Occipital lobe (tissue), 2 donors: ENCODE measurements around the gene GNAS. TPM values are rescaled to one million over a fixed set of nuclear protein-coding genes. Genes with fewer than 3 reads are reported as not detected.
"Not testable (repeated sequence)": the region's sequence is repeated elsewhere in the genome, so short reads cannot be mapped to it uniquely, and the experiment has no call there.

Experiments
- DNase-seq: peaks from one replicate; lab custom pipeline; 2025; lab: John Stamatoyannopoulos, UW
- total RNA-seq: library from RNA; depleted of rRNA; stranded (reverse); fragments of >200 nt; gene quantifications from one replicate; pipeline ENCODE4 v1.2.3, GENCODE V29; 2014

GNAS gene
- total RNA-seq: 344 TPM

GRCh38 chr20:58852543-58853271, at the start of gene GNAS:
Gene GNAS, plus strand, starts transcription at chr20:58852716.
- DNase-seq: no peak

- DNase-seq: no peak
Measured at GRCh38 chr20:58803533-58803932, 49.0 kb upstream of the GNAS start.

GRCh38 chr20:58807801-58808200, 44.7 kb upstream of the GNAS start:
- DNase-seq: no peak

- DNase-seq: no peak
Measured at GRCh38 chr20:58808271-58809046, 44.1 kb upstream of the GNAS start.

GRCh38 chr20:58810116-58810878, 42.2 kb upstream of the GNAS start:
- DNase-seq: no peak

DNA sequence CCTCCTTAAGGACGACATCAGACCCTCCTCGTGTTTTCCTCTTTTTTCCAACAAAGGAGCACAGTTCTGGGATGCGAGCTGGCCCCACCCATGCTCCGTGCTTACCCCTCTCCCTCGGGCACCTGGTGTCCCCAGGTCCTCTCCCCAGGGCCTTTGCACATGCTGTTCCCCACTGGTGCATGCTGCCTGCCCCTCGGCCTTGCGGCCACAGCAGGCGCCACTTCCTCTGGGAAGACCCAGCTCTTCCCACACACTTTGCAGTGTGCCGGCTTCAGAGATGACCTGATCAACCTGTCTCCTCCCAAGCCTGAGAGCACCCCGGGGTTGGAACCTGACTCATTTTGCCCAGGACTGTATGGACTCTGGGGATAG, 41.7 kb upstream of the GNAS start:
- no peak for DNase-seq

DNA sequence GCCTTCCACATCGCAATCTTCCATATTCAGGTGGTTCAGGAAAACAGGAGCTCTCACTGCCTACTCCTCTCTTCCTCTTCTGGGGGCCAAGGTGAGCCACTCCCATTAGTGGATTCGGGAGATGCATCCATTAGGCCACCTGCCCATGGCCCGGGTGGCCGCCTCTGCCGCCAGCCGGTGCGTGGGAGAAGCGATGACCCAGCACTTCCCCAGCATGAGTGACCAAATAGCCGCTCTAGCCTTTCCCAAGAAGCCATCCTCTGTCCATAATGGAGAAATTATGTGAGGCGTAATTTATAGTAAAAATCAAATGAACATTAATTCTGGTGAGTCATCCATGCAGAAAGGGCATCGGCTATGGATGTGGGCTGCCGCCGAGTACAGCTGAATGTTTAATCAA, 41.2 kb upstream of the GNAS start:
- DNase-seq: no peak

DNA sequence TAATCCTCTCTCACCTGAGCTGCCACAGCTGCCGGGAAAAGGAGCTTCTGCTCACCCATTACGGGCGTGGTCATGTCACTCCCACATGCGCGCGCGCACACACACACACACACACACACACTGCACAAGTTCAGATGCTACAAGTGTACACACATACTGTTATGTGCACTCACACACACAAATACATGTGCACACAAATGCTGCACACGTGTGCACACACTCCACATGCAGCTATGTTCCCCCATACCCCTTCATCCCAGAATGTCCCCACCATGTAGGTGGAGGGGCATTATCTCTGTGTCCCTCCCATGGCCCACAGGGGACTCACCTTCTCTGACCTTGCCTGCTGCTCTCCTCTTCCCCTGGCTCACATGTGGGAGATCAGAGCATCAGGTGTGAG, 39.1 kb upstream of the GNAS start:
- DNase-seq: no peak

DNA sequence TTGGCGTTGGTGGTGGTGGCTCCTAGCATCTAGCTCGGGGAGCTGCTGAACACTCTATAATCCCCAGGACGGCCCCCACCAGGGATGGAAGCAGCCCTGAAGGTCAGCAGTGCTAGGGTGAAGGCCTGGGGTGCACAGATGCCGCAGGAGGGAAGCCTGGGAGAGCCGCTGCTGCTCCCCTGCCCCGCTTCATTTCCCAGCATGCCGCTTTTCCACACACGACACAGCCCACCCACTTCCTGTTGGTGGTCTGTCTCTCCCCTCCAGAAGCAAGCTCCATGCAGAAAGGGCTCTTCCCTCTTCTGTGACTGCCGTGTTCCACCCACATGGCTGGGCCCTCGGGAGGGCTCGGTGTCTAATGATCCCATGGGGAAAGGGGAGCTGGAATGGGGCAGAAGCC, 37.1 kb upstream of the GNAS start:
- DNase-seq: no peak

- DNase-seq: no peak
Measured at GRCh38 chr20:58816051-58816450, 36.5 kb upstream of the GNAS start.

DNA sequence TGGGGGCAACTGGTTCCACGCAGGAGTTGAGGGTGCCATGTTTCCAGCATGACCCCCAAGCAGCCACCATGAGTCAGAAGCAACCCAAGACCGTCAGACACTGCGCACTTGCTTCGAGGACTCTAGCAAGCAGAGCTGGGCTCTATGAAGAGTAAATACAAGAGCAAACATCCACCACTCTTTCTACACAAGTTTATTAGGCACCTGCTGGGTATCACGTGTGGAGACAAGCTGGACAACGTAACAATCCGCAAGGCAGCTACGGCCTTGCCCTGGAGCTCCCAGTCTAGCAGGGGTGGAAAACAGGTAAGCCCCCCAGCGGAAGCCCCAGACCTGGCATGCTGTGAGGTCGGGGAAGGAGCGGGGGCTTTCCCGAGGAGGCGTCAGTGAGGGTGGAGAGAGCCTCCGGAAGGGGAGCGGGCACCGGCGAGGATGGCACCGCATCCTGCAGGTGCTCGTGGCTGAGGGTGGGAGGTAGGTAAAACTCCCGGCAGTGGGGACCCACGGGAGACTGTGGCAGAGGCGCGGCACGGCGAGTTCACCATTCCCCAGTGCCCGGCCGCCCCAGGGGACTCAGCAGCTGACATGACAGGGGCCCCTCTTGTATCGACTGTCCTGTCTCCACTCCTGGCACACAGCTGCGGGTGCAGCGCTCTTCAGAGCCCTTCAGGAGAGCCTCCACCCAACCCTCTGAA, 35.4 kb upstream of the GNAS start:
- no peak for DNase-seq

DNA sequence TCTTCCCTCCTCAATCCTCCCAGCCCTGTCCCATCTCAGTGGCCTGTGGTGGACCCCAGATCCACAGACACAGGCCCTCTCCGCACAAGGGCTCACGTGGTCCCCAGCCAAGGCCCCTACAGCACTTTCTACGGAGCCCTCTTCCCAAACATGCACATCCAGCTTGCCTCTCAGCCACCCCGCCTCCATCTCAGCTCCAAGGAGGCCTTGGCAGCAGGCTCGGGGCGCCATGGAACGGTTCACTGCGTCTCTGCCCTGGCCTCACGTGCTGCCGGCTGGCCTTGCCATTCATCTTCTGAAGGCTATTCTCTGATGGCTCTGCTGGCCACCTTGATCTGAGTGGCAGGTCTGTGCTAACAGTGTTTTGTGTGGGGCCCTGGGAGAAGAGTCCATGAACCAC, 34.8 kb upstream of the GNAS start:
- DNase-seq: no peak

DNA sequence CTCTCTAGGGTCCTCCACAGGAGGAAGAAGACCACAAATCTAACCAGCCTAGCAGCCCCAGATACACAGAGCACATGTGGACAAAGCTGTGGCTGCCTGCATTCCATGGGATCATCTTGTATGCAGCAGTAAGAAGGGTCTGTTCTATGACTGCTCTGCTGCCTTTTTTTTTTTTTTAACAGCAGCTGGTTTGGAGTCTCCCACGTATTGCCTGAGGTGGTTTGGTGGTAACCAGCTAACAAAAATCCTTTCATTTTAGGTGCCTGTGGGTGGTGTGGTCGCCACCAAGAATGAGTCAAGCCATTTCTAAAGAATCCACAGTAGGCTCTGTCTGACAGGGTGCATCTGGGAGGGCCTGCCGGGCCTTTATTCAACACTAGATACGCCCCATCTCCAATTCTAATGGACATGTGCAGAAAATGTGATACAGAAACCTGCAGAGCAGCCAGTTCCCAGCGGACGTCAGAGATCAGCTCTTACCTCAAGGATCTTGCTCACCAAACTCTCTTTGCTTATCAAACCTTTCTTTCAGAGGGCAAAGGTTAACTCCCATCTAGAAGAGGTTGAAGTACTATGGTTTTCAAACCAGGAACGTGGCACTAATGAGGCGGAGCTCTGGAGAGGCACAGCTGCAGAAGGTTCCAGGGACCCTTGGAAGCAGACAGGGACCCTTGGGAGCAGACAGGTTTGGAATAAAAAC, 33.8 kb upstream of the GNAS start:
- DNase-seq: no peak

DNA sequence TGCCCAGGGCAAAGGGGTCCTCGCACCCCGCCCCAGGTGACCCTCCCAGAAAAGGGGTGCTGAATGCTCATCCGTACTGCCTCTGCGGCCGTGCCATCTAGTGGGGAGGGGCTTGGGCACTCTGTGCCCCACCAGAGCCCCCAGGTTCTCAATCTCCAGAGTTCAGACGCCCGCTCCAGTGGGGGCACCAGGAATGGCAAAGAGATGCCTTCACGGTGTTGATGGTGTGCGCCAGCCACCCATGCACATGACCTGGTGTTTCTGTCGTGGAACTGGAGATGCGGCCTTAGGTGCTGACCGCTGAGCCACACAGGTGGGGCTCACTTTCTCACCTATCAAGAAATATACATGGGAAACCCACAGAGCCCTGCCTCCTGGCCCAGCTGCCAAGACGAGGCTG, 32.6 kb upstream of the GNAS start:
- DNase-seq: no peak

- DNase-seq: not testable (repeated sequence)
Measured at GRCh38 chr20:58820515-58820914, 32.0 kb upstream of the GNAS start.

DNA sequence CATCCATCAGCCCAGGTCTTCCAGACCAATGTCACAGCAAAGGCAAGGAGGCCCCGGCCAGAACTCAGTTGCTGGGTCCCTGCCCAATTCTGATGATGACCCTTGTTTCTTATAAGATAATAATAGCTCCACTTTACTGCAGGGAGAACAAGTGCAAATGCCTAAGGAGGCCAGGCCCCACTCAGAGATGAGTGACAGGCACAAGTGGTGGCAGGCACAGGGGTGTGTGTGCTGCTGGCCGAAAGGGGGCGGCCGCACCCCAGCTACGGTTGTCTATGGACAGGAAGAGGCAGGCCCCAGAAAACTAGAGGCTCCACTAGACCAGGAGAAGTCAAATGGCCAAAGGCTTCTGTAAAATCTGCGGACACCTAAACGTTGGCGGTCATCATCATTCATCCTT, 30.4 kb upstream of the GNAS start:
- DNase-seq: no peak

DNA sequence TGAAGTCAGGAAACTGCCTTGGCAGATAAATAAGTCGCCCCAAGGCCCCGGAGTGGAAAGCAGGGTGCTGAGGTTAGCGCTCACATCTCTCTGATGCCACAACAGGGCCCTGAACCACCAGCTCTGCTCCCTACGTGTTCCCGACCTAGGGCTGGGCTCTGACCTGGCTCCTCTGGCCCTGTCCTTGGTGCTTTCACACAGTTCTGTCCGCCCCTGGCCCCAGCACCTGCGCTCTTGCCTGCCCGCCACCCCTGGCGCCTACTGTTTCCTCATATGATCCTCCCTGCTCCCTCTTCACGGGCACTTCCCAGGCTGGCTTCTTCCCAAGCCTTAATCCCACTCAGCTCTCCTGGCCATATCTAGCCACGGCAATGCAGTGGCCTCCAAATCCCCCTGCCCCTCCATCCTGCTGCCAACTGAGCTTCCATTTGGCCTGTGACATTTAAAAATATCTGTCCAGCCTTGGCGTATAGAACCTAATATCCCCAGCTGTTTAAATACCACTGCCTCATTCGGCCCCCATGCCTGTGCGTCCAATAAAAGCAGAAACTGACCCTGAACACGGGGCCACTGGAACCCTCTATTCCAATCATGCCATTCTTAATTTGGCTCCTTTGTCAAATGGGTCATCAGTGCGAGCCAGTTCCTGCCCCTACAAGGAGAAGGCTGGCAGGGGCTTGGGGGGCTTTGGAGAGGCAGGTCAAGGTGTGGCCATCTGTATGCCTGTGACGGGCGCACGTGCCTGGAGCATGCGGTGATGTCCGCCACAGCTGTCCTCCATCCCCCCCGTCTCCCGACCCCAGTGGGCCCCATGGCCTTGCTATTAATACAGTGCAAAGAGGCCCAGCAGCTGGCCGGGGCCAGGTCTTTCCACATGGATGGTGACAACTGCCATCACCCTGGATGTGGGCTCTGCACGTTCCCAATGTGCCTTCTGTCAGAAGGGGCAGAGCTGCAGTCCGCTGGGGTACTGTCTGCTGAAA, 29.5 kb upstream of the GNAS start:
- no peak for DNase-seq

DNA sequence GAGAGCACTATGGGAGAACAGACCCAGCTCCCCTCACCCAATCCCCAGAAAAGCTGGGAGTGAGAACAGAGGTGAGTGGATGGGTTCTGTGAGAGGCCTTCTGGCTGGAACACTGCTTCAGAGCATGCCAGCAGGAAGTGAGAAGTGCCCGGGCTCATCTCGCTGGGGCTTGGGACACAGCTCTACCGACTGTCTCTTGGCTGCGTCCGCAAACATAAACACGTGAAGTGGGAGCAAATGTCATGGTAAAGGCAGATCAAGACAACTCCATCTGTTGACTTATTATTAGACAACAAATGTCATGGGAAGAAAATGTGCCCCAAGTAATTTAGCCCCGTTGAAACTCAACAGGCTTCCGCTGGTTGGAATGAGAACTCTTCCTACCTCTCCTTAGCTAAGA, 27.7 kb upstream of the GNAS start:
- no peak for DNase-seq

DNA sequence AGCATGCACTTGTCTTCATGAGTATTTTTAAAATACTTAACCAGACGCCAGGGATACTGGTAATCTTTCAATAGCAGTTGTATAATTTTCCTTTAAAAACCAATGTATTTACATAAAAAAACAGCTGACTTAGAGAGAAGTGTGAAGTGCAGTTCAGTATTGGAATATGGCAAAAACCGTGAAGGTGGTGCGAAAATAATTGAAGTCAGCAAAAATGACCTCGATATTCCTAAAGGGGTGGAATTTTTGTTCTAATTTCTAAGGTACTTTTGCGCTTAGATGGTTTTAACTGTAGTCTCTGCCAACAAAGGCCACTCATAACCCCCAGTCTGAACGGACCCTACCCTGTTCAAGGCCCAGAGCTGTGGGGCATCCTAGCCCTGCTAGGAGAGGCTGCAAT, 27.1 kb upstream of the GNAS start:
- no peak for DNase-seq

GRCh38 chr20:58826271-58826670, 26.2 kb upstream of the GNAS start:
- no peak for DNase-seq
